B cell (primary cell): ENCODE measurements around the gene CD34. TPM values are rescaled to one million over a fixed set of nuclear protein-coding genes. Genes with fewer than 3 reads are reported as not detected.

Experiments used
- ATAC-seq: fragments of 200-7000 bp; cut with Tn5 transposase; one replicate; pipeline ENCODE4 v1.10.0; 2021; ENCODE audit warnings: low read depth, mild to moderate bottlenecking, moderate number of reproducible peaks, moderate library complexity
- CTCF ChIA-PET: fragments of 350-600 bp; sonication (Branson Sonifier 250); formaldehyde crosslinking; loops from one replicate; lab custom pipeline; 2021; ENCODE audit warnings: antibody characterized with exemption, inconsistent platforms; lab: Charles Lee
- POLR2A ChIA-PET: fragments of 350-600 bp; sonication (Branson Sonifier 250); formaldehyde crosslinking; loops from one replicate; lab custom pipeline; 2021; ENCODE audit warnings: antibody characterized with exemption; lab: Charles Lee
- DNase-seq: peaks from one replicate; pipeline ENCODE4 v3.0.0; 2013
- H2AFZ ChIP-seq: 2 replicates; pipeline ENCODE4 v1.6.1; 2012; ENCODE audit warnings: mild to moderate bottlenecking, low read depth, low read length; ENCODE audit not compliant: insufficient read depth, poor library complexity, severe bottlenecking
- H3K27ac ChIP-seq, 2 donors: 1 replicate in 1 of 2; 2 replicates in 1 of 2; pipeline ENCODE4 v1.5.1; 2012 to 2013; ENCODE audit warnings: low read length in 2 of 2, mild to moderate bottlenecking in 2 of 2, moderate library complexity in 1 of 2
- H3K27me3 ChIP-seq, 4 experiments: fragments of 200-600 bp in 1 of 4; sonication (generic) in 1 of 4; replicated peaks in 1 of 4; 1 replicate in 2 of 4; 2 replicates in 2 of 4; pipeline versions ENCODE4 v1.6.1 to v1.7.0; 2013 to 2016; ENCODE audit warnings: low read length in 3 of 4, mild to moderate bottlenecking in 2 of 4, mixed read lengths in 1 of 4, moderate library complexity in 1 of 4; ENCODE audit not compliant: insufficient read depth in 4 of 4, control insufficient read depth in 3 of 4; ENCODE audit errors: control extremely low read depth in 1 of 4
- H3K36me3 ChIP-seq, 2 experiments: replicated peaks in 1 of 2; 1 replicate in 1 of 2; 2 replicates in 1 of 2; pipeline versions ENCODE4 v1.6.1 to v1.7.1; 2013; ENCODE audit warnings: low read length in 1 of 2; ENCODE audit not compliant: insufficient read depth in 2 of 2, control insufficient read depth in 1 of 2; ENCODE audit errors: control extremely low read depth in 1 of 2, extremely low read depth in 1 of 2
- H3K4me1 ChIP-seq, 2 donors: fragments of 200-600 bp in 1 of 2; sonication (generic) in 1 of 2; 1 replicate in 1 of 2; 2 replicates in 1 of 2; pipeline versions ENCODE4 v1.5.1 to v1.6.1; 2013 to 2017; ENCODE audit warnings: low read length in 2 of 2; ENCODE audit not compliant: control insufficient read depth in 2 of 2, insufficient read depth in 2 of 2
- H3K4me2 ChIP-seq: replicated peaks from 2 replicates; pipeline ENCODE3; 2012; ENCODE audit warnings: mild to moderate bottlenecking, low read depth, low read length; ENCODE audit not compliant: poor library complexity, severe bottlenecking
- H3K4me3 ChIP-seq, 5 experiments: fragments of 200-600 bp in 1 of 5; sonication (generic) in 1 of 5; 1 replicate in 3 of 5; 2 replicates in 2 of 5; pipeline versions ENCODE4 v1.5.1 to v1.7.0; 2011 to 2016; ENCODE audit warnings: low read length in 4 of 5, mild to moderate bottlenecking in 4 of 5, low read depth in 2 of 5, control low read depth in 1 of 5, moderate library complexity in 1 of 5; ENCODE audit not compliant: insufficient read depth in 1 of 5; ENCODE audit errors: control extremely low read depth in 1 of 5, extremely low read depth in 1 of 5
- H3K79me2 ChIP-seq: fragments of 200-600 bp; sonication (generic); one replicate; pipeline ENCODE4 v1.6.0; 2016; ENCODE audit warnings: low read length; ENCODE audit not compliant: control insufficient read depth, insufficient read depth
- H3K9ac ChIP-seq: fragments of 200-600 bp; sonication (generic); 2 replicates; pipeline ENCODE4 v1.6.1; 2017; ENCODE audit warnings: mild to moderate bottlenecking, low read length, moderate library complexity
- H3K9me3 ChIP-seq, 3 donors: one replicate each; pipeline versions ENCODE4 v1.6.1 to v1.7.1; 2013; ENCODE audit warnings: low read length in 2 of 3; ENCODE audit not compliant: control insufficient read depth in 2 of 3, insufficient read depth in 1 of 3; ENCODE audit errors: control extremely low read depth in 1 of 3
- H4K20me1 ChIP-seq: 2 replicates; pipeline ENCODE4 v1.6.0; 2012; ENCODE audit warnings: mild to moderate bottlenecking, low read length; ENCODE audit not compliant: insufficient read depth, control insufficient read depth, poor library complexity, severe bottlenecking
- H3K27ac Mint-ChIP-seq: one replicate; pipeline ENCODE4 v1.8.0; 2021; ENCODE audit warnings: mixed read lengths
- H3K27me3 Mint-ChIP-seq: one replicate; pipeline ENCODE4 v1.8.0; 2021; ENCODE audit warnings: mixed read lengths
- H3K4me1 Mint-ChIP-seq: one replicate; pipeline ENCODE4 v1.8.0; 2021; ENCODE audit warnings: mixed read lengths
- H3K4me3 Mint-ChIP-seq: one replicate; pipeline ENCODE4 v1.8.0; 2021; ENCODE audit warnings: mixed read lengths
- H3K9me3 Mint-ChIP-seq: one replicate; pipeline ENCODE4 v1.8.0; 2022; ENCODE audit warnings: mixed read lengths; ENCODE audit not compliant: insufficient read depth
- CTCF ChIP-seq: fragments of 200-600 bp; IDR thresholded peaks from one replicate; pipeline ENCODE4 v1.8.0; 2022; ENCODE audit warnings: antibody characterized with exemption, mild to moderate bottlenecking
- EZH2 ChIP-seq: IDR thresholded peaks from 2 replicates; pipeline ENCODE4 v1.6.1; 2012; ENCODE audit warnings: borderline replicate concordance, low read depth, mild to moderate bottlenecking, moderate library complexity, low read length; ENCODE audit not compliant: insufficient read depth, poor library complexity, severe bottlenecking
- WGBS: methylation state at CpG from one replicate; pipeline ENCODE4 v1.1.5; 2013; ENCODE audit warnings: missing lambda C conversion rate; ENCODE audit not compliant: insufficient coverage; 5-methylcytosine and 5-hydroxymethylcytosine counted together
- intact Hi-C: fragments of 100-400 bp; cut with micrococcal nuclease; formaldehyde crosslinking; loops from one replicate; pipeline ENCODE4 v1.10.0; 2022
- polyA plus RNA-seq: library from polyadenylated mRNA; depleted of rRNA; stranded (reverse); fragments of >200 nt; gene quantifications from 2 replicates; pipeline ENCODE4 v1.2.3, GENCODE V29; 2012
- total RNA-seq, 2 donors: library from RNA; stranded (reverse); fragments of 120-200 nt in 1 of 2; gene quantifications; 1 replicate in 1 of 2; 2 replicates in 1 of 2; pipeline versions ENCODE4 v1.2.3 to v1.2.4, GENCODE V29; 2013 to 2022

Gene CD34
- total and polyA plus RNA-seq, 2 donors (not counting 1 experiment from before 2014, with no cell fraction given), result not detected

DNA sequence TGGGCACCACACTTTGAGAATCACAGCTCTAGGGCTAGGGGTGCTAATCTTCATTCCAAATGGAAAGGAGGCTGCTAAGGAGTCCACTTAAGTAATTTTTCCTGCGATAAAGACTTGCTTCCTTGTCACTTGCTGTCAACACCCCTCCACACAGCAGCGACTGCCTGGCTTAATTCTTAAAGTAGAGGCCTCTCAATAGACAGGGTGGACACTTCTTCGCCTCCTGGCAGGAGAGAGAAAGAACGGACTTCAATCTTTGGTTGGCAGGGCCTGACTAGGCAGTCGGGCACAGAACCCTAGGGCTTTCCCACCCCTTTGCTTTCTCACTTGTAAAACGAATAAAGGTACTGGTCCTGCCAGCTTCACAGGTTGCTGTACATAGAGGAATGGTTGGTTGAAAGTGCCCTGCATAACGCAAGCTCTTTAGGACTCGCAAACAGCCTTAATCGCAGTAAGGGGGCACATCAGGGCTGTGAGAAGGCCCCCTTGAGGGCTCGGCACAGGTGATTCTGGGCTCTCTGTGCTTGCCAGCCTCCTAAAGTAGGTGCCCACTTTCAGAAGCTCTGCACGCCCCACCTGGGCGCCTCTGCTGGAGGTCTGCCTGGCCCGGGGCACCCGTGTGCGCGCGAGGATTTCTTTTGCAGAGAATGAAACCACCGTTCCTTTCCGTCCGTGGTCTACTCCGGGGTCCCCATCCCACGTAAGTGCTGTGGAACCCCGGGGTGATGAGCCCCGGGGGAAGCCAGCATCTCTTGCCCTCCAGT lies 47.6 kb upstream of the CD34 start:
- Histone ChIP-seq H3K9ac (peak overlapping the region; percentile 56), H3K4me2 (peak overlapping the region; percentile 78), H4K20me1 (no peaks in the 10 kb centered on the region), H3K36me3 (no peaks in the 10 kb centered on the region), H3K79me2 (no peaks in the 10 kb centered on the region), H2AFZ (peak overlapping the region; percentile 62), H3K27me3 (peaks cover 0 to 38% (median 19%) of the 10 kb centered on the region in 4 experiments), H3K4me3 (peak overlapping the region in 3 of 5 experiments; percentile 30 to 54 (median 45)), H3K9me3 (no peaks in the 10 kb centered on the region), H3K27ac (no peak overlapping the region), H3K4me1 (peaks cover 17 to 30% of the 10 kb centered on the region in 2 donors)
- H3K9me3 Mint-ChIP-seq, result no peaks in the 10 kb centered on the region
- no peak overlapping the region for H3K27ac Mint-ChIP-seq
- peak overlapping the region; percentile 49 for H3K4me3 Mint-ChIP-seq
- H3K4me1 Mint-ChIP-seq, result peaks cover 19% of the 10 kb centered on the region
- TF ChIP-seq EZH2 (no peak), CTCF (no peak)
- H3K27me3 Mint-ChIP-seq, result peaks cover 49% of the 10 kb centered on the region
- POLR2A ChIA-PET, result no interaction called here
- WGBS, result 21% methylated on average over 21 of the region's 24 CpGs
- intact Hi-C loops, result no loop called here
- ATAC-seq (no peak), DNase-seq (no peak)
- CTCF ChIA-PET, result interaction anchor here (1.1 to 1.8 kb wide), 5 partner anchors 23 to 162 kb away, joined by 3 to 5 read pairs (median 3); no protein-coding TSS in a partner anchor

GRCh38 chr1:207956986-207957385 lies 46.1 kb upstream of the CD34 start:
- intact Hi-C loops, result no loop called here
- Mint-ChIP-seq H3K4me3 (no peak overlapping the region), H3K27ac (no peak overlapping the region), H3K4me1 (peaks cover 15% of the 10 kb centered on the region), H3K27me3 (peaks cover 57% of the 10 kb centered on the region), H3K9me3 (no peaks in the 10 kb centered on the region)
- CTCF ChIA-PET, result interaction anchor here (1.0 to 1.8 kb wide), 3 partner anchors 21 to 72 kb away, joined by 3 to 5 read pairs (median 4); no protein-coding TSS in a partner anchor
- H3K4me1 ChIP-seq, result peaks cover 10 to 25% of the 10 kb centered on the region in 2 donors
- no peaks in the 10 kb centered on the region for H3K79me2 ChIP-seq
- H3K27ac ChIP-seq, result no peak overlapping the region
- no peaks in the 10 kb centered on the region for H3K9me3 ChIP-seq
- no peaks in the 10 kb centered on the region for H4K20me1 ChIP-seq
- POLR2A ChIA-PET, result no interaction called here
- peaks cover 0 to 38% (median 19%) of the 10 kb centered on the region in 4 experiments for H3K27me3 ChIP-seq
- TF ChIP-seq CTCF, result no peak
- no peak for TF ChIP-seq EZH2
- no peak overlapping the region for H3K4me2 ChIP-seq
- DNase-seq, result no peak
- H2AFZ ChIP-seq, result no peak overlapping the region
- WGBS, result 100% methylated on average over 3 of the region's 4 CpGs
- H3K9ac ChIP-seq, result no peak overlapping the region
- H3K4me3 ChIP-seq, result no peak overlapping the region
- no peak for ATAC-seq
- H3K36me3 ChIP-seq, result no peaks in the 10 kb centered on the region
